ENCODE results near the gene TLCD3B.

The TLCD3B gene

GRCh38 chr16:30030841-30031413 is at the start of gene TLCD3B:
Gene TLCD3B, minus strand, starts transcription at chr16:30031271. Its CDS starts 744 bp downstream, at chr16:30030527.
- peak in 2 of 14 donors; percentile 24 to 81 for DNase-seq

- peak in 1 of 14 donors; percentile 12 for DNase-seq
Observed at GRCh38 chr16:30079480-30079879, 48.4 kb upstream of the TLCD3B start.

GRCh38 chr16:30078744-30079143 is 47.7 kb upstream of the TLCD3B start:
- no peak for DNase-seq

GRCh38 chr16:30077656-30078055 is 46.6 kb upstream of the TLCD3B start:
- DNase-seq = no peak

- peak in 1 of 14 donors; percentile 44 for DNase-seq
Observed at GRCh38 chr16:30076276-30076791, 45.3 kb upstream of the TLCD3B start.

GRCh38 chr16:30075503-30076275 is 44.6 kb upstream of the TLCD3B start, which contains the start of gene PPP4C:
Gene PPP4C, plus strand, starts transcription at chr16:30075994. Its CDS starts 384 bp downstream, at chr16:30076378.
- DNase-seq = peak; percentile 13 to 87 (median 72)

- no peak for DNase-seq
Observed at GRCh38 chr16:30070490-30070889, 39.4 kb upstream of the TLCD3B start.

- peak in 8 of 14 donors; percentile 14 to 63 (median 29) for DNase-seq
Observed at GRCh38 chr16:30069611-30070462, 38.8 kb upstream of the TLCD3B start.

GRCh38 chr16:30068750-30069610 is 37.9 kb upstream of the TLCD3B start:
- no peak for DNase-seq

GRCh38 chr16:30068333-30068732 is 37.3 kb upstream of the TLCD3B start:
- DNase-seq = no peak

GRCh38 chr16:30067584-30067916 is 36.5 kb upstream of the TLCD3B start:
- DNase-seq = no peak

GRCh38 chr16:30066761-30067583 is 35.9 kb upstream of the TLCD3B start:
- DNase-seq = peak in 6 of 14 donors; percentile 7 to 35 (median 18)

- DNase-seq = peak in 4 of 14 donors; percentile 39 to 59 (median 50)
Observed at GRCh38 chr16:30065943-30066760, 35.1 kb upstream of the TLCD3B start.

- peak; percentile 84 to 99 (median 97) for DNase-seq
Observed at GRCh38 chr16:30065102-30065942, 34.3 kb upstream of the TLCD3B start, which contains the start of gene ALDOA. Gene ALDOA, plus strand, starts transcription at chr16:30065760. Its CDS starts 1,138 bp downstream, at chr16:30066898.

- DNase-seq = no peak
Observed at GRCh38 chr16:30064729-30065101, 33.6 kb upstream of the TLCD3B start.

- peak in 13 of 14 donors; percentile 71 to 90 (median 79) for DNase-seq
Observed at GRCh38 chr16:30063893-30064728, 33.0 kb upstream of the TLCD3B start.

- DNase-seq = no peak
Observed at GRCh38 chr16:30063278-30063892, 32.3 kb upstream of the TLCD3B start.
